ENCODE data around the gene MRPL34. TPM values are rescaled to one million over a fixed set of nuclear protein-coding genes. Genes with fewer than 3 reads are reported as not detected.

MRPL34 gene
- total RNA-seq, 4 donors from 2014 or later, result 95.0 to 175 (median 113) TPM

DNA sequence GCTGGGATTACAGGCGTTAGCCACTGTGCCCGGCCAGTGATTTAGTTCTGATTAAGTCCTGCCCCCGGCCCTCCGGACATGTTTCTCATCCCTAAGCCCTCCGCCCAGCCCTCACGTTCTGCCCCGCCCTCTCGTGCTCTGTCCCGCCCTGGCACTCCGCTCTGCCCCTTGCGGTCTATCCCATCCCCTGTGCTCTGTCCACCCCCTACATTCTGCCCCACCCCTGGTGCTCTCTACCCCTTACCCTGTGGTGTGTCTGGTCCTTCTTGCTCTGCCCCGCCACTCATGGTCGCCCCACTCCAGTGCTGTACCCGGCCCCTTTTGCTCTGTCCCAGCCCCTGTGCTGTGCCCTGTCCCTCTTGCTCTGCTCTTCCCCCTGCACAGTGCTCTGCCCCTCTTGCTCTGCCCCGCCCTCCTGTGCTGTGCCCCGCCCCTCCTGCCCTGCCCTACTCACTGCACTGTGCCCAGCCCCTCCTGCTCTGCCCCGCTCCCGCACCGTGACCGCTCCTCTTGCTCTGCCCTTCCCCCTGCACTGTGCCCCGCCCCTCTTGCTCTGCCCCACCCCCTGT is 34.7 kb downstream of the MRPL34 start:
- H3K36me3 ChIP-seq, result peaks cover 0 to 34% of the 10 kb centered on the region in 2 donors
- TF ChIP-seq EP300 (IDR thresholded peaks at IDR 0.05), result no peak
- no peak for TF ChIP-seq POLR2AphosphoS5 (IDR thresholded peaks at IDR 0.05)
- no peak for TF ChIP-seq CTCF (IDR thresholded peaks at IDR 0.05)
- no peak for TF ChIP-seq POLR2A (IDR thresholded peaks at IDR 0.05)
- no peak overlapping the region for H3K27ac ChIP-seq
- no peaks in the 10 kb centered on the region for H3K9me3 ChIP-seq
- H3K27me3 ChIP-seq, result no peaks in the 10 kb centered on the region
- peaks cover 0 to 27% (median 11%) of the 10 kb centered on the region in 3 donors for H3K4me1 ChIP-seq
- WGBS, 2 donors (ENCODE audit: low coverage in 1 of 2), result 62 to 66% methylated on average over 10 to 20 of the region's 21 CpGs
- ATAC-seq, result no peak
- no peak overlapping the region for H3K4me3 ChIP-seq

- no peak for ATAC-seq
- no peaks in the 10 kb centered on the region for H3K9me3 ChIP-seq
- H3K27me3 ChIP-seq, result no peaks in the 10 kb centered on the region
- WGBS, 2 donors (ENCODE audit: low coverage in 1 of 2), result 49 to 86% methylated on average over 7 to 10 of the region's 17 CpGs
- no peak overlapping the region for H3K4me3 ChIP-seq
- TF ChIP-seq EP300 (IDR thresholded peaks at IDR 0.05) (no peak), CTCF (IDR thresholded peaks at IDR 0.05) (no peak)
- peaks cover 0 to 24% (median 10%) of the 10 kb centered on the region in 3 donors for H3K4me1 ChIP-seq
- H3K36me3 ChIP-seq, result peaks cover 0 to 34% of the 10 kb centered on the region in 2 donors
- H3K27ac ChIP-seq, result no peak overlapping the region
Observed at GRCh38 chr19:17340871-17341357, 35.2 kb downstream of the MRPL34 start.

- no peaks in the 10 kb centered on the region for H3K9me3 ChIP-seq
- H3K36me3 ChIP-seq, result peaks cover 0 to 34% of the 10 kb centered on the region in 2 donors
- no peak overlapping the region for H3K4me3 ChIP-seq
- H3K27ac ChIP-seq, result no peak overlapping the region
- peaks cover 0 to 24% (median 10%) of the 10 kb centered on the region in 3 donors for H3K4me1 ChIP-seq
- TF ChIP-seq POLR2A (IDR thresholded peaks at IDR 0.05), result no peak
- TF ChIP-seq POLR2AphosphoS5 (IDR thresholded peaks at IDR 0.05), result no peak
- H3K27me3 ChIP-seq, result no peaks in the 10 kb centered on the region
- WGBS, 2 donors (ENCODE audit: low coverage in 1 of 2), result 57% methylated on average over 1 of the region's 15 CpGs; no CpG with 5 or more reads in 1 of the 2 donors
- no peak for ATAC-seq
Observed at GRCh38 chr19:17341386-17341785, 35.7 kb downstream of the MRPL34 start.

DNA sequence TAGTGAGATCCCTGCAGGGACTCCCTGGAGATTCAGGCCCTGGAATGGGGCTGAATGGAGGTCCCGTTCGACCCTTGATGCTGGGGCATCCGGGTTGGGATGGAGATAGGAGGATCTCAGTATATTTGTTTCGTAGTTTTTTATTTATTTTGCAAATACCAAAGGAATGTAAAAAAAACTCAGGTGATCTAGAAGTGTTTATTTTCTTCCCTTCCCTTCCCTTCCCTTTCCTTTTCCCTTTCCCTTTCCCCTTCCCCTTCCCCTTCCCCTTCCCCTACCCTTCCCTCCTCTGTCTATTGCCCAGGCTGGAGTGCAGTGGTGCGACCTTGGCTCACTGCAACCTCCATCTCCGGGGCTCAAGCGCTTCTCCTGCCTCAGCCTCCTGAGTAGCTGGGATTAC is 36.2 kb downstream of the MRPL34 start:
- peaks cover 0 to 27% (median 10%) of the 10 kb centered on the region in 3 donors for H3K4me1 ChIP-seq
- H3K9me3 ChIP-seq, result no peaks in the 10 kb centered on the region
- no peak overlapping the region for H3K27ac ChIP-seq
- peaks cover 0 to 34% of the 10 kb centered on the region in 2 donors for H3K36me3 ChIP-seq
- H3K4me3 ChIP-seq, result no peak overlapping the region
- no peaks in the 10 kb centered on the region for H3K27me3 ChIP-seq
- TF ChIP-seq POLR2A (IDR thresholded peaks at IDR 0.05) (no peak), CTCF (IDR thresholded peaks at IDR 0.05) (no peak), POLR2AphosphoS5 (IDR thresholded peaks at IDR 0.05) (no peak), EP300 (IDR thresholded peaks at IDR 0.05) (no peak)
- ATAC-seq, result no peak
- WGBS, 2 donors (ENCODE audit: low coverage in 1 of 2), result 82 to 89% methylated on average over 5 of the region's 7 CpGs

GRCh38 chr19:17346109-17346671 is 40.5 kb downstream of the MRPL34 start:
- Histone ChIP-seq H3K27me3 (peaks cover 28% of the 10 kb centered on the region), H3K4me3 (no peak overlapping the region), H3K4me1 (peaks cover 0 to 36% (median 0%) of the 10 kb centered on the region in 3 donors), H3K9me3 (no peaks in the 10 kb centered on the region), H3K36me3 (peaks cover 0 to 14% of the 10 kb centered on the region in 2 donors), H3K27ac (peak overlapping the region in 3 of 4 donors; percentile 28 to 64 (median 55))
- peak; percentile 78 for ATAC-seq
- 7% methylated on average over 17 of the region's 24 CpGs; no CpG with 5 or more reads in 1 of the 2 donors for WGBS, 2 donors (ENCODE audit: low coverage in 1 of 2)
- TF ChIP-seq EP300 (IDR thresholded peaks at IDR 0.05), result no peak
- TF ChIP-seq CTCF (IDR thresholded peaks at IDR 0.05), result peak in 3 of 4 experiments; percentile 90 to 97 (median 94)
